Measurements from ENCODE around the gene DDA1. TPM values are rescaled to one million over a fixed set of nuclear protein-coding genes. Genes with fewer than 3 reads are reported as not detected.

Gene DDA1
- total RNA-seq: 19.2 TPM

DNA sequence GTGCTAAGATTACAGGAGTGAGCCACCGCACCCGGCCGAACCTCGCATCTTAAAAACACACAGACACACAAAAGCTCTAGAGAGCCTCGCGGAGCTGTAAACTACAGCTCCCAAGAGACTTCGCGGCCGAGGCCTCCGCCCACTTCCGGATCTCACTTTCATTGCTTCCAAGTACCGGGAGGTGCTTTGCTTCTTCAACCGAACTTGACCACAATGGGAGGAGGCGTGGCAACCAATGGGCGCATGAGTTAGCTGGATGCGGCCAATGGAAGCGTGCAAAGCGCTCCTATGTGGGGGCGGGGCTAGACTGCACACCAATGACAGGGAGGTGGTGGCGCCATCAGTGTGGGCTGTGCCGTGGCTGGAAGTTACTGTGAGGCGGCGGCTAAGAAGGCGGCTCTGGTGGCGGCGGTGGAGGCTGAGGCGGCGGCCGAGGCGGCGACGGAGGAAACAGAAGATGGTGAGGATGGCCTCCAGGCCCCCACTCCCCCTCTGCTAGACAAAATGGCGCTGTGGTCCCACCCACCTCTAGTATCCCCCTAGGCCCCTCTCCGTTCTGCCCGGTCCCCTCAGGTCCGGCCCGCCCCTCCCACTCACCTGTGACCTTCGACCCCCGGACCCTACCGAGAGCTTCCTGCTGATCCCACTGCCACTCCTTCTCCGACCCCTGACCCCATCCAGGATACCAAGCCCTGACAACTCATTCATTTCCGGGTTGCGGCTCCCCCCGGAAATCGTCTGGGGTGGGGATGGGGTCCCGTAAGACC, at the start of gene DDA1:
Gene DDA1, plus strand, starts transcription at position 366 of the 767 bp plus-strand sequence. Its CDS starts 92 bp downstream, at position 458.

DNA sequence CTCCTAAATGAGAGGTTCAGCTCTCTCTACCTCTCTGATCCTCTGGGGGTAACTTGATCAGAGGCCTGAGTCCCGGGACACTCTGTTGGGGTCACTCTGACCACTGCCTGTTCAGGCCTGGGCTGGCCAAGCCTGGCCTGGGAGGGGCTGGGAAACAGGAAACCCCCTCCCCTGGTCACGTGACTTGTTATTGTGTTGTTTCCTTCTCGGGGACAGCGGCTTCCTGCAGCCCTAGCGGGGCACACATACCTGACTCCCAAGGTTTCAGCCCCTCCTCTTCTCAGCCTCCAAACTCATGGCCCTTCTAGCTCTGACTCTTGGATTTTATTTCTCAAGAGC, 44.8 kb upstream of the DDA1 start, which contains the start of gene USHBP1:
Gene USHBP1, minus strand, starts transcription at position 105 of the 339 bp plus-strand sequence. CDS start 446 bp downstream, outside the sequence.

DNA sequence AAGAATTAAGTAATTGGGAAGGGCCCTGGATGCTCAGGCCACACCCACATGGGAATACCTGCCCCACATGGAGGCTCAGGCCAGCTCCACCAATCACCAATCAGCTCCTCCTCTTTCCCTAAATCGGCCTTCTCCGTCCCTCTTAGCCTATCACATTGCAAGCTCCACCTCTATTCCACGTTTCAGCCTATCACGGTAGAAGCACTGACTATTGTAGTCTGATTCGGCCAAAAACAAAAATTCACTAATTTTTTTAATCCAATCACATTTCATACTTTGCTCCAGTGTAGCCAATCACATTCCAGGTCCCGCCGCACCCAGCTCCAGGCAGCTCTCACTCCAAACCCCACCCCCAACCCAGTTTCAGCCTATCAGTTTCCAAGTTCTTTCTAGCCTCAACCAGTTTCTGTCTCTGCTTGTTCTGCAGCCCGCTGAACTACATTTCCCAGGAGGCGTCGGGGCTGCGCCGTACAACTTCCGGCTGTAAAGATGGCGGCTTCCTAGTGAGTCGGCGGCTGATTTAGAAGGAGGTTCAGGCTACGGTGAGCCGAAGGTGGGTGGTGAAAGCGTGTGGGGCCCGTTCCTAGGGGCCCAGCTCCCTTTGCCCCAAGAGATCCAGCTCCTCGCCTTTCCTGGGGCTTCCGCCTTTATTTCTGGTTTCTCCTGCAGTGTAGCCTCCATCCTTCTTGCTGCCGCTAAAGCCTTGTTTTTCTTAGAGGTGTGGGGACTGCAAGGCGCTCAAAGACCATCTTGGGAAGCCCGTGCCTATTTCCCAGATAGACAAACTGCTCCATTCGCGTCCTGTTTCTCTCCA, 42.2 kb upstream of the DDA1 start, which contains the start of gene BABAM1:
Gene BABAM1, plus strand, starts transcription at position 469 of the 814 bp plus-strand sequence. CDS start 1,364 bp downstream, outside the sequence.

DNA sequence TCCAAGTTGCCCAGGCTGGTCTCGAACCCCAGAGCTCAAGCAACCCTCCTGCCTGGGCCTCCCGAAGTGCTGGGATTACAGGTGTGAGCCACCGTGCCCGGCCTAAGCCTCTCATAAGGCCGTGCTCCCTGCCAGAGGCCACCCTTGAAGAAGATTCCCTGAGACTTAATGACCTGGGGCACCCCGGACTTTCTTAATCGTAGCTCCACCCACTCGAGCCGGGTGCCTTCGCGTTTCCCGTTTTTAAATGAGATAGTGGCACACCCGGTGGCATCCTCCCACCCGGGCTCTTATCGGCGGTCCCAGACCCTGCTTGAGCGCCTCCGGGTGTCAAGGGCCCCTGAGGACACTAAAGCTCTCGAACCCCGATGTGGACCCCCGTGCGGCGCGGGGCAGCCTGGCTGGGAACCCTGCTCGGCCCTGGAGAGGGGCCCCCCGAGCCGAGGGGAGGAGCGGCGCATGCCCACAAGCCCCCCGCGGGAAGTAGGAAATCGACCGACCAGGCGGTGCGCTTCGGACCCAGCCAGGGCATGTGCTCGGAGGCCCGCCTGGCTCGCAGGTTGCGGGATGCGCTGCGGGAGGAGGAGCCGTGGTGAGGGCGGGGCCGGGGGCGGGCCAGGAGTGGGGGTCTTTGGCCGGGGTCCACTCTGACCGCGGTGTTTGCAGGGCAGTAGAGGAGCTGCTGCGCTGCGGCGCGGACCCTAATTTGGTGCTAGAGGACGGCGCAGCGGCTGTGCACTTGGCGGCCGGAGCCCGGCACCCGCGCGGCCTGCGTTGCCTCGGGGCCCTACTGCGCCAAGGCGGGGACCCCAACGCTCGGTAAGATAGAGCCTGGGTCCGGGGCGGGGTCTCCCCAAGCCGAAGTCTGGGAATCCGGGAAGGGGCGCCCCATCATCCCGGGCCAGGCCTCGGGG, 27.7 kb upstream of the DDA1 start, which contains the start of gene ANKLE1:
Gene ANKLE1, plus strand, starts transcription at position 511 of the 914 bp plus-strand sequence. Its CDS starts 20 bp downstream, at position 531.

DNA sequence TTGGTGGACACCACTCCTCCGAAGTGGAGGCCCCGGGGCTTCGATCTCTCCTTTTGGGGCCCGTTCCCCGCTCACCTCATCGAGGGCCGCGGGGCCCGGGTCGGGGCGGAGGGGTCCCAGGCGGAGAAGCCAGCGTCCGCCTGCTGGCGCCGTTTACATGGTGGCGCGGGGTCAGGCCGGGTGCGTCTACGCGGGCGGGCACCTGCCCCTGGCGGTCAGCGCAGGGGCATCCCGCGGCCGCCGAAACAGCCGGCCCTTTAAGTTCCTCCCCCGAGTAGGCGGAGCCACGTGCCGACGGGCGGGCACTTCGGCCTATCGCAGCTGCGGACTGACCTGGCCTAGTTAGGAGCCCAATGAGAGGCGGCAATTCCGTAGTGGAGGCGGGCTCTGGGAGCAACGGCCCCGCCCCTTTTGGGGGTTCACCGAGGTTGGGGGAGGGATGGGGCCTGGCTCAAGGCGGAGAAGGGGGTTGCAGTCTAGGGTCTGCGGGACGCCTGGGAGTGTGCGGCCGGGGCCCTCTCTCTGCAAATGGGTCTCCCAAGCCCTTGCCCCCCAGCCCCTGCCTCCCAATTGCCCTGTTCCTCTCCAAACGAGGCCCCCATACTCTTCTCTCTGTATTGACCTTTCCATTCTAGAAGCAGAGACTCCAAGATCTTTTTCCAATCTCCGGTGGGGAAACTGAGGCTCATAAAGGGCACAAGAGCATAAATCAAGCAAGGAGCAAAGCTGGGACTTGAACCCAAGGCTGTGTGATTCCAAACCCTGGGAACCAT, 6.0 kb upstream of the DDA1 start, which contains the start of gene ABHD8:
Gene ABHD8, minus strand, starts transcription at position 259 of the 773 bp plus-strand sequence. CDS start 1,809 bp downstream, outside the sequence.

DNA sequence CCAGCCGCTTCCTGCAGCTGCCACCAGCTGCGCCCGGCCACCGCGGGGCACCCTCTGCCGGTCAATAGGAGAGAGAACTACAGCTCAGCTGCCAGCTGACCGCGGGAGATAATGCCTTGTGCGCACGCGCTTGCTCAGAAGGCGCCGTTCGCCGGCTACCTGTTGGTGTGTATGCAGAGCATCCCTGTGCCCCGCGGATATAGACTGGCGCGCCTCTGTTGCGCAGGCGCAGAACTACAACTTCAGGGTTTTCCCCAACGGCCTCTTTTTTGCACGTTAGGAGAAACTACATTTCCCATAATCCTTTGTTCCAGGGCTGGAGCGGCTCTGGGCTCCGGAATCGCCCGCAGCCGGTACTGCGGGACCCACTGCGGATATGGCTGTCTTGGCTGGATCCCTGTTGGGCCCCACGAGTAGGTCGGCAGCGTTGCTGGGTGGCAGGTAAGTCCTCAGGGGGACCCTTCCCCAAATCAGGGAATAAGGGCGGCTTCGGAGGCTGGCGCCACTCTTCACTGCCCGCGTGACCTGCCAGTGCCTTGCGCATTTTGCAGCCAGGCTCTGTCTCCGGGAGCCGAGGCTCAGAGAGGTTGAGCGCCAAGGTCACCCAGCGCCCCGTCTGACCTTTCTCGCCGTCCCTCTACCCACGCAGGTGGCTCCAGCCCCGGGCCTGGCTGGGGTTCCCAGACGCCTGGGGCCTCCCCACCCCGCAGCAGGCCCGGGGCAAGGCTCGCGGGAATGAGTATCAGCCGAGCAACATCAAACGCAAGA, 3.7 kb upstream of the DDA1 start, which contains the start of gene MRPL34:
Gene MRPL34, plus strand, starts transcription at position 356 of the 768 bp plus-strand sequence. Its CDS starts 21 bp downstream, at position 377.

DNA sequence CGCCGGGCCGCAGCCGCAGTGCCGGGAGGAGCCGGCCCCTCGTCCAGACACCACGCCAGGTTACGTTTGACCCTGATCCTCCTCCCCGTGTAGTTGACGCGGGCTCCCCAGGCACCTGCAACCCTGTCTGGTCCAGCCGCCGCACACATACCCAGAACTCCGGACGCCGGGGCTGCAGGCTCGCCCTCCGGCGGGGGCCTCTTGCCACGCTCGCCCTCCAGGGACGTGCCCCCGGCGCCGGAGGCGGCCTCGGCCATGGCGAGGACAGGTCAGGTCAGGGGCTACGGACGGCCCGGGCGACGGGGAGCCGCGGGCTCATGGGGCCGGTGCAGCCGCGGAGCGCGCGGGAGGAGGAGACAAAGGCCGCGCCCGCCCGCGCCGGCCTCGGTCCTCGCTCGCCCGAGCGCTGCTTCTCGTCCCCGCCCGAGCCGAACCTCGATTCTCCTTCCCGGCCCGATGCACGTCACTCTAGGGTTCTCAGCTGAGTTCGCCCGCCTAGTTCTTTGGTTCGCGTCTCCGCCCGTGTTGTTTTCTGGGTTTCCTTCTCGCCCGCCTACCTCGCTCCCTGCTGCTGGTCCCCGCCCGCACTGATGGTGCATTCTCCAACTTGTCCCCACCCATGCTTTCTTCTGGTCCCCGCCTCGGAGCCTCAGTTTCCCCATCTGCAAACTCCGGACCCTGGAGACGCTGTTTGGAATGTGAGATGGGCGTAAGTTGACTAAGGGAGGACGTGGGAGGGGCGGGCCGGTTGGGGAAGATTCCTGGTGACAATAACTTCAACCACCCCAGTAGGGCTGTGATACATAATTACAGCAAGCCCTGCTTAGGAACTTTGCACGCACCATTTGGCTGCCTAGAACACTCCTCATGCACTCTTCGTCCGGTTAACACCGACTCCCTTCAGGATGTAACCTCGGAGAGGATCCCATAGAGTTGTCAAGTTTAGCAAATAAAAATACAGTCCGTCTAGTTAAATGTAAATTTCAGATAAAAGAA, 25.3 kb downstream of the DDA1 start, which contains the start of gene ANO8:
Gene ANO8, minus strand, starts transcription at position 442 of the 996 bp plus-strand sequence. Its CDS starts 185 bp downstream, at position 257.

DNA sequence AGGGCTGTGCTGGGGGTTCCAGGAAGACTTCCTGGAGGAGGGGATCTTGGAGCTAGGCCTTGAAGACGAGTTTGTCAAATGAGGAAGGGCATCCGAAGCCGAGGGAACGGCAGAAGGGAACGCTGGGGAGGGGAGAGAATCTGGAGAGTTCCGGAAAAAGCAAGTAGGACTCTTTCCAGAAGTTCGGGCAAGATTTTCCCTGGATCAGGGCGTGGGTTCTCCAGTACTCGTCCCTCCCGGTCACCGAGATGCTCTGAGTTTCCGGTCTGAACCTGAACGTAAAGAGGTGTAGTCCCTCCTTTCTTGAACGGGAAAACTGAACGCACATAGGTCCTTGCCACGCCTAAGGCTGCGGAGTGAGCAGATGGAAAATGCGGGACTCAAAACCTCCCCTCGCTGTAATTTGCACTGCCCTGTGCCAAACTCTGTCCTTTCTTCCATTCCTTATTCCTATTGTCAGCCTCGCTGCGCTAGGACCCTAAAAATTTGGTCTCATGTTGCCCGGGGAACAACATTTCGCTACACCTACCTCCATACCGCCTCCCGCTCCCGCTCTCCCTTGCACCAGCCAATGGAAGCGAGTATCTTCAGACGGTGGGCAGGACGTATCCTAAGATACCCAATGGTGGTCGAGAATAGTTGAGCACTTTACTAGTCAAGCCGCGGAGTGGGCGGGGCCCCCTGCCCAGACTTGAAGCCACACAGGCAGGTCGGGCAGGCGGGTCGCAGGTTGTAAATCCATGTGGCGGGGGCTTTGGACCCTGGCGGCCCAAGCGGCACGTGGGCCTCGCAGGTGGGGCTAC, 27.7 kb downstream of the DDA1 start, which contains the start of gene GTPBP3:
Gene GTPBP3, plus strand, starts transcription at position 682 of the 803 bp plus-strand sequence. Its CDS starts 59 bp downstream, at position 741.

Other genes starting within 250 kb of the DDA1 start
- 4.5 TPM for gene HAUS8, start 234.1 kb upstream of the DDA1 start, total RNA-seq
- gene MYO9B, start 233.8 kb upstream of the DDA1 start, total RNA-seq: 46.1 TPM
- gene USE1, start 94.2 kb upstream of the DDA1 start, total RNA-seq: 18.3 TPM
- 11.0 TPM for gene OCEL1, start 83.3 kb upstream of the DDA1 start, total RNA-seq
- gene NR2F6, start 63.6 kb upstream of the DDA1 start, total RNA-seq: 53.7 TPM
- gene USHBP1, start 44.8 kb upstream of the DDA1 start, total RNA-seq: 9.8 TPM
- gene BABAM1, start 42.1 kb upstream of the DDA1 start, total RNA-seq: 60.1 TPM
- 2.6 TPM for gene ANKLE1, start 27.7 kb upstream of the DDA1 start, total RNA-seq
- gene ABHD8, start 6.1 kb upstream of the DDA1 start, total RNA-seq: 18.3 TPM
- gene MRPL34, start 3.7 kb upstream of the DDA1 start, total RNA-seq: 42.7 TPM
- gene ANO8, start 25.3 kb downstream of the DDA1 start, total RNA-seq: 12.3 TPM
- gene GTPBP3, start 28.0 kb downstream of the DDA1 start, total RNA-seq: 36.7 TPM
- gene PLVAP, start 67.8 kb downstream of the DDA1 start, total RNA-seq: 157 TPM
- gene CCDC194, start 84.6 kb downstream of the DDA1 start, total RNA-seq: 0.41 TPM
- gene BST2, start 96.1 kb downstream of the DDA1 start, total RNA-seq: 64.1 TPM
- 69.9 TPM for gene MVB12A, start 110.5 kb downstream of the DDA1 start, total RNA-seq
- 1.5 TPM for gene TMEM221, start 139.1 kb downstream of the DDA1 start, total RNA-seq
- not detected for gene NXNL1, start 151.4 kb downstream of the DDA1 start, total RNA-seq
- 32.3 TPM for gene SLC27A1, start 161.0 kb downstream of the DDA1 start, total RNA-seq
- 63.8 TPM for gene PGLS, start 202.1 kb downstream of the DDA1 start, total RNA-seq
- gene COLGALT1, start 246.1 kb downstream of the DDA1 start, total RNA-seq: 49.6 TPM

Measured in metanephros (tissue), 1 donor.